Panc1 (cell line): ENCODE data around the gene TENT5C.

Experiments
- CTCF ChIP-seq: fragments of 450-650 bp; IDR thresholded peaks from 2 replicates; pipeline ENCODE4 v1.5.1; 2017; ENCODE audit warnings: mild to moderate bottlenecking
- POLR2AphosphoS5 ChIP-seq: IDR thresholded peaks from 2 replicates; pipeline ENCODE4 v1.6.1; 2012; ENCODE audit warnings: mild to moderate bottlenecking, low read depth, low read length, moderate library complexity
- REST ChIP-seq, 2 experiments: IDR thresholded peaks; 2 replicates each; pipeline ENCODE4 v1.6.1; 2011 to 2012; ENCODE audit warnings: low read depth in 2 of 2, control low read depth in 1 of 2, low read length in 1 of 2, mild to moderate bottlenecking in 1 of 2, moderate library complexity in 1 of 2; ENCODE audit not compliant: insufficient read depth in 1 of 2
- SIN3A ChIP-seq: IDR thresholded peaks from 2 replicates; pipeline ENCODE4 v1.6.1; 2012; ENCODE audit warnings: low read depth, mild to moderate bottlenecking, low read length, moderate library complexity, borderline replicate concordance; ENCODE audit not compliant: insufficient read depth
- TCF7L2 ChIP-seq: IDR thresholded peaks from 2 replicates; pipeline ENCODE4 v1.6.1; 2011; ENCODE audit warnings: mild to moderate bottlenecking, low read depth, low read length, inconsistent platforms

GRCh38 chr1:117609471-117609911 lies 3.6 kb downstream of the TENT5C start:
- TF ChIP-seq CTCF (no peak), POLR2AphosphoS5 (no peak), REST (IDR thresholded peaks at IDR 0.05; ENCODE audit: insufficient read depth in 1 of 2, low read depth in 2 of 2, low read length in 1 of 2) (no peak), SIN3A (no peak), TCF7L2 (no peak)
